Stomach (tissue), 4 donors: ENCODE data around the gene RRP12.

Experiments used
- CTCF ChIP-seq, 7 experiments: fragments of 450-650 bp in 4 of 7; fragments of 200-600 bp in 3 of 7; sonication (generic) in 3 of 7; IDR thresholded peaks; one replicate each; pipeline ENCODE4 v1.5.1; 2016 to 2019; ENCODE audit warnings: antibody characterized with exemption in 7 of 7, control low read depth in 2 of 7, mild to moderate bottlenecking in 1 of 7
- POLR2A ChIP-seq, 4 donors: fragments of 450-650 bp; IDR thresholded peaks; one replicate each; pipeline ENCODE4 v1.6.1; 2016; ENCODE audit warnings: antibody characterized with exemption in 4 of 4, control low read depth in 2 of 4, mild to moderate bottlenecking in 1 of 4, moderate library complexity in 1 of 4

GRCh38 chr10:97314671-97315070, 86.5 kb downstream of the RRP12 start:
- no peak for TF ChIP-seq CTCF (IDR thresholded peaks at IDR 0.05)
- no peak for TF ChIP-seq POLR2A (IDR thresholded peaks at IDR 0.05)
